HG02763 (cell line): ENCODE results near the gene PAM.

ENCODE experiments used
- ATAC-seq: cut with Tn5 transposase; IDR thresholded peaks from one replicate; pipeline ENCODE4 v1.9.1; 2021; ENCODE audit warnings: mild to moderate bottlenecking, moderate library complexity; ENCODE audit not compliant: unreplicated experiment

The PAM gene

GRCh38 chr5:102754767-102755431, at the start of gene PAM:
TSS of gene PAM (plus strand) at chr5:102755305. CDS start at chr5:102866196, 110,891 bp downstream.
- ATAC-seq: peak; percentile 83

- no peak for ATAC-seq
Observed at GRCh38 chr5:102711525-102712385, 43.4 kb upstream of the PAM start.

GRCh38 chr5:102713278-102713677, 41.8 kb upstream of the PAM start:
- ATAC-seq: no peak

- ATAC-seq: peak; percentile 48
Observed at GRCh38 chr5:102713682-102714231, 41.3 kb upstream of the PAM start.

- no peak for ATAC-seq
Observed at GRCh38 chr5:102715082-102715807, 39.9 kb upstream of the PAM start.

- ATAC-seq: no peak
Observed at GRCh38 chr5:102716017-102716416, 39.1 kb upstream of the PAM start.

GRCh38 chr5:102718819-102719218, 36.3 kb upstream of the PAM start:
- ATAC-seq: no peak

- ATAC-seq: no peak
Observed at GRCh38 chr5:102719886-102720285, 35.2 kb upstream of the PAM start.

- ATAC-seq: no peak
Observed at GRCh38 chr5:102720969-102721368, 34.1 kb upstream of the PAM start.

GRCh38 chr5:102722931-102723330, 32.2 kb upstream of the PAM start:
- ATAC-seq: no peak

- ATAC-seq: no peak
Observed at GRCh38 chr5:102731693-102732092, 23.4 kb upstream of the PAM start.

- no peak for ATAC-seq
Observed at GRCh38 chr5:102733534-102733933, 21.6 kb upstream of the PAM start.

- ATAC-seq: no peak
Observed at GRCh38 chr5:102737161-102737560, 17.9 kb upstream of the PAM start.

- ATAC-seq: no peak
Observed at GRCh38 chr5:102737805-102738469, 17.2 kb upstream of the PAM start.

GRCh38 chr5:102740515-102740914, 14.6 kb upstream of the PAM start:
- no peak for ATAC-seq

- no peak for ATAC-seq
Observed at GRCh38 chr5:102742215-102742614, 12.9 kb upstream of the PAM start.

GRCh38 chr5:102743900-102744299, 11.2 kb upstream of the PAM start:
- no peak for ATAC-seq

- ATAC-seq: no peak
Observed at GRCh38 chr5:102747386-102748166, 7.5 kb upstream of the PAM start.

- no peak for ATAC-seq
Observed at GRCh38 chr5:102749416-102750030, 5.6 kb upstream of the PAM start.
